GM12873 (cell line): Measurements from ENCODE around the gene UCK1.

ENCODE experiments used
- TF ChIP-seq, protein P1 (sequence below): IDR thresholded peaks from 2 replicates; pipeline ENCODE4 v1.5.1; 2012; ENCODE audit warnings: low read depth, mild to moderate bottlenecking, moderate library complexity, low read length, control low read depth; ENCODE audit not compliant: insufficient read depth; ENCODE audit errors: missing control alignments

Gene UCK1

DNA sequence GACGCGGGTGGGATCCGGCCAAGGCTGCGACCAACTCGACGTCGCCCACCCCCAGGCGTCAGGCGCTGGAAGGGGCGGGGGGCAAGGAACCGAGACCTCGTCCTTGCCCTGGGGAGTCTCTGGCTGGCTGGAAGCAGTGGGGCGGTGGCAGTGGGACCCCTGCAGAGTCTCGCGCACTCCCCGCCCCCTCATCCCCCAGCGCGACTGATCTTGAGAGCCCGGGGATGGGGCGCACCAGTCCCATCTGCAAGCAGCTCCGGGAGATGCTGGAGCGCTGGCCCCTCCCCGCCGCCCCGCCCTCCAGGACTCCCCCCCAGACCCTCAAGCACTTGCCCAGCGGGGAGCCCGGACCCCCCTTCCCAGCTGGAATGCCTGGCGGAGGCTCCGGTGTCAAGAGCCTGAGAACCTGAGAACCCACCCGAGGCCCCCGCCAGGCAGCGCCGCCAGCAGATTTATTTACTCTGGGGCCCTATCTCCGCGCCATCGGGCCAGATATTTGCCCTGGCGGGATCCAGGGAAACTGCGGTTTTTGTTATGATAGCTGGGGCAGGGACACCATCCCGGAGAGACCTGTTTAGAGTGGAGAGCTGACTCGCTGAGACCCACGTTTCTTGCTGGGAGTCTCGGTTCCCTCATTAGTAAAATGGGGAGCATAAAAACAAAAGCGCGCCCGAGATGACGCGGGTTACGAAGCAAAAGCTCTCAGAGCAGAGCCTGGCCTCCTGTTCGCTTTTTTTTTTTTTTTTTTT is 15.4 kb upstream of the UCK1 start:
- TF ChIP-seq, protein P1, sequence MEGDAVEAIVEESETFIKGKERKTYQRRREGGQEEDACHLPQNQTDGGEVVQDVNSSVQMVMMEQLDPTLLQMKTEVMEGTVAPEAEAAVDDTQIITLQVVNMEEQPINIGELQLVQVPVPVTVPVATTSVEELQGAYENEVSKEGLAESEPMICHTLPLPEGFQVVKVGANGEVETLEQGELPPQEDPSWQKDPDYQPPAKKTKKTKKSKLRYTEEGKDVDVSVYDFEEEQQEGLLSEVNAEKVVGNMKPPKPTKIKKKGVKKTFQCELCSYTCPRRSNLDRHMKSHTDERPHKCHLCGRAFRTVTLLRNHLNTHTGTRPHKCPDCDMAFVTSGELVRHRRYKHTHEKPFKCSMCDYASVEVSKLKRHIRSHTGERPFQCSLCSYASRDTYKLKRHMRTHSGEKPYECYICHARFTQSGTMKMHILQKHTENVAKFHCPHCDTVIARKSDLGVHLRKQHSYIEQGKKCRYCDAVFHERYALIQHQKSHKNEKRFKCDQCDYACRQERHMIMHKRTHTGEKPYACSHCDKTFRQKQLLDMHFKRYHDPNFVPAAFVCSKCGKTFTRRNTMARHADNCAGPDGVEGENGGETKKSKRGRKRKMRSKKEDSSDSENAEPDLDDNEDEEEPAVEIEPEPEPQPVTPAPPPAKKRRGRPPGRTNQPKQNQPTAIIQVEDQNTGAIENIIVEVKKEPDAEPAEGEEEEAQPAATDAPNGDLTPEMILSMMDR: no peak

DNA sequence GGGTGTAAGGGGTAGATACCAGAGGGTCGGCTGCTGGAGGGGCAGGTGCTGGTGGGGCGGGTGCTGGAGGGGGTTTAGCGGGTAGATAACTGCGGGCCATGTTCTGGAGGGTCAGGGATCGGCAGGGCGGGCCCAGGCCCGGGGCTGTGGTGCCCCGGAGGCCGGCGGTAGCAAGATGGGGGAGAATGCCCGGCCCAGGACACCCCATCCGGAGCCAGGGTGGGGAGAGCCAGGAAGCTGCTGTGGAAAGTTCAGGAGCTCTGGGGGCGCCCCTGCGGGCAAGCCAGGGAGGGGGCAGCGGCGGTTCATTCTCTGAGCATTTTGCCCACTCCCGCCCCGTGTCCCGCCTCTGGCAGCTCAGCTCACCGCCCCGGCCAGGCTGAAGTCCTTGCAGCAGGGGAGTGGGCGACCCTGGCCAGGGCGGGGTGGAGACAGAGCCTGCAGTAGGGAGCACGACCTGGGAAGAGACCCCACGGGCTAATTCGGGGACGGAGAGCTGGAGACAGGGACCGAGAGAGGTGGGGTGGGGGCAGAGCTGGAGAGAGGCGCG is 14.8 kb upstream of the UCK1 start:
- TF ChIP-seq, protein P1: no peak

DNA sequence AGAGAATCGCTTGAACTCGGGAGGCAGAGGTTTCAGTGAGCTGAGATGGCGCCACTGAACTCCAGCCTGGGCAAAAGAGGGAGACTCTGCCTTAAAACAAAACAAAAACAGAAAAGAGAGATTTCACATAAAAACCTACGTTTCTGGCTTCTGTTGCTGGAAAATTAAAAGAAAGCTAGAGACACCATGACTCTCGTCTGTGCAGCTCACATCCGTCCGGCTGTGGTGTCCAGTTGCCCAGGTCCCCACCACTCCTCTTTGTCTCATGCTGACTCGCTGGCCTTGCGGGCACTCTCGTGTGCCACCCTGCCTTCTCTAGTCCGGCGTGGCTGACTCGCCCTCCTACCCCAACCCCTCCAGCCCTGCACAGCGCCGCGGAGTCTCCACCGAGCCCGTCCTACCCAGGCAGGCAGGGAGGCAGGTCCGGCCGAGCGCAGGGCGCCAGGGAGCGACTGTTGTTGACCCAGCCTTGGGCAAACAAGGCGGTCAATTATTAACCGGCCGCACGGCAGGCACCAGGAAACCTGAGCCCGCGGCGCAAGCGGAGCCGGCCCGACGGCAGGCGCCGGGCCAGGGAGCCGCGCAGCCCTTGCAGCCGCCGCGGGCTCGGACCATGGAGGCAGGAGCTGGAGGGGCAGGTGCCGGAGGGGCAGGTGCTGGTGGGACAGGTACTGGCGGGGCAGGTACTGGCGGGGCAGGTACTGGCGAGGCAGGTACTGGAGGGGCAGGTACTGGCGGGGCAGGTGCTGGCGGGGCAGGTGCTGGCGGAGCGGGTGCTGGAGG is 14.1 kb upstream of the UCK1 start, which contains the start of gene PRRT1B:
TSS of gene PRRT1B (plus strand) at position 521 of the 783 bp plus-strand sequence. CDS start at position 614, 93 bp downstream.
- TF ChIP-seq, protein P1: no peak

DNA sequence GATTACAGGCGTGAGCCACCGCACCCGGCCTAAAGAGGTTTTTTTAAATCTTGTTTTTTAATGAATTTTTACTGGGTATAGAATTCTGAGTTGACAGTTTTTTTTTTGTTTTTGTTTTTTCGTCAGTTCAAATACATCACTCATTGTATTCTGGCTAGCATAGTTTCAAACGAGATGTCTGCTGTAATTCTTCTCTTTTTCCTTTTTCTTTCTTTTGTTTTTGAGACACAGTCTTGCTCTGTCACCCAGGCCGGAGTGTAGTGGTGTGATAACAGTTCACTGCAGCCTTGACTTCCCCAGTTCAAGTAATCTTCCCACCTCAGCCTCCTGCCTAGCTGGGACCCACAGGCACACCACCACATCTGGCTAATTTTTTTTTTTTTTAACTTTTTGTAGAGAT is 12.1 kb upstream of the UCK1 start:
- TF ChIP-seq, protein P1: no peak

- TF ChIP-seq, protein P1: no peak
These were observed 8.3 kb upstream of the UCK1 start for GRCh38 chr9:131539223-131539923.

GRCh38 chr9:131537946-131538345 is 6.9 kb upstream of the UCK1 start:
- TF ChIP-seq, protein P1: no peak
